HG02623 (cell line): ENCODE results near the gene GDPD5.

Experiments
- ATAC-seq: cut with Tn5 transposase; IDR thresholded peaks from one replicate; pipeline ENCODE4 v1.9.1; 2021; ENCODE audit warnings: moderate library complexity; ENCODE audit not compliant: unreplicated experiment

Gene GDPD5

GRCh38 chr11:75495749-75496304 is 29.9 kb downstream of the GDPD5 start:
- no peak for ATAC-seq

- ATAC-seq, result no peak
These were observed 32.1 kb downstream of the GDPD5 start for GRCh38 chr11:75493626-75494025.

GRCh38 chr11:75492181-75492820 is 33.4 kb downstream of the GDPD5 start:
- no peak for ATAC-seq

GRCh38 chr11:75491465-75491864 is 34.3 kb downstream of the GDPD5 start:
- ATAC-seq, result no peak

GRCh38 chr11:75490221-75491181 is 35.2 kb downstream of the GDPD5 start:
- no peak for ATAC-seq

GRCh38 chr11:75487365-75487764 is 38.4 kb downstream of the GDPD5 start:
- ATAC-seq, result no peak

GRCh38 chr11:75485742-75486141 is 40.0 kb downstream of the GDPD5 start:
- no peak for ATAC-seq

GRCh38 chr11:75482931-75483469 is 42.7 kb downstream of the GDPD5 start:
- ATAC-seq, result no peak

- no peak for ATAC-seq
These were observed 43.7 kb downstream of the GDPD5 start for GRCh38 chr11:75481922-75482606.

- ATAC-seq, result no peak
These were observed 44.4 kb downstream of the GDPD5 start for GRCh38 chr11:75481223-75481921.

- no peak for ATAC-seq
These were observed 45.3 kb downstream of the GDPD5 start for GRCh38 chr11:75480185-75481175.

GRCh38 chr11:75479597-75480145 is 46.1 kb downstream of the GDPD5 start:
- no peak for ATAC-seq

- ATAC-seq, result no peak
These were observed 46.8 kb downstream of the GDPD5 start for GRCh38 chr11:75478783-75479596.

- no peak for ATAC-seq
These were observed 48.2 kb downstream of the GDPD5 start for GRCh38 chr11:75477614-75477935.

- no peak for ATAC-seq
These were observed 48.8 kb downstream of the GDPD5 start for GRCh38 chr11:75476739-75477613.

- ATAC-seq, result no peak
These were observed 49.7 kb downstream of the GDPD5 start for GRCh38 chr11:75475767-75476650.
